COR-L47 (cell line): Measurements from ENCODE around the gene RBMS2.

Experiments
- DNase-seq: peaks from one replicate; lab custom pipeline; 2025; lab: John Stamatoyannopoulos, UW

The RBMS2 gene

GRCh38 chr12:56631790-56632700, 110.4 kb downstream of the RBMS2 start:
- peak; percentile 46 for DNase-seq

- DNase-seq: no peak
Measured at GRCh38 chr12:56632701-56633467, 111.3 kb downstream of the RBMS2 start.

GRCh38 chr12:56633468-56634241, 112.0 kb downstream of the RBMS2 start:
- DNase-seq: no peak

GRCh38 chr12:56634242-56634836, 112.7 kb downstream of the RBMS2 start:
- peak; percentile 55 for DNase-seq

- peak; percentile 68 for DNase-seq
Measured at GRCh38 chr12:56634837-56635791, 113.5 kb downstream of the RBMS2 start.

GRCh38 chr12:56635806-56636674, 114.4 kb downstream of the RBMS2 start:
- DNase-seq: peak; percentile 59

GRCh38 chr12:56636675-56637540, 115.3 kb downstream of the RBMS2 start:
- peak; percentile 100 for DNase-seq

- no peak for DNase-seq
Measured at GRCh38 chr12:56637621-56638020, 116.0 kb downstream of the RBMS2 start.

GRCh38 chr12:56641219-56641618, 119.6 kb downstream of the RBMS2 start:
- DNase-seq: no peak

- DNase-seq: no peak
Measured at GRCh38 chr12:56644654-56645053, 123.0 kb downstream of the RBMS2 start.

- DNase-seq: no peak
Measured at GRCh38 chr12:56645201-56645716, 123.6 kb downstream of the RBMS2 start.
